Choroid plexus epithelial cell (primary cell): ENCODE results near the gene KCNMA1.

Experiments
- DNase-seq: peaks from one replicate; pipeline ENCODE4 v3.0.0-alpha.2; 2010; ENCODE audit warnings: low read depth
- H3K4me3 ChIP-seq: 2 replicates; pipeline ENCODE4 v1.5.1; 2011; ENCODE audit warnings: low read depth, mild to moderate bottlenecking, control low read depth, low read length, moderate library complexity
- TF ChIP-seq, protein P1 (sequence below): conservative IDR thresholded peaks from 2 replicates; pipeline ENCODE4 v1.5.1; 2011; ENCODE audit warnings: low read depth, mild to moderate bottlenecking, control low read depth, inconsistent platforms, low read length, moderate library complexity

Gene KCNMA1

GRCh38 chr10:77500754-77501151 is 136.9 kb downstream of the KCNMA1 start:
- no peak for DNase-seq
- TF ChIP-seq, protein P1, sequence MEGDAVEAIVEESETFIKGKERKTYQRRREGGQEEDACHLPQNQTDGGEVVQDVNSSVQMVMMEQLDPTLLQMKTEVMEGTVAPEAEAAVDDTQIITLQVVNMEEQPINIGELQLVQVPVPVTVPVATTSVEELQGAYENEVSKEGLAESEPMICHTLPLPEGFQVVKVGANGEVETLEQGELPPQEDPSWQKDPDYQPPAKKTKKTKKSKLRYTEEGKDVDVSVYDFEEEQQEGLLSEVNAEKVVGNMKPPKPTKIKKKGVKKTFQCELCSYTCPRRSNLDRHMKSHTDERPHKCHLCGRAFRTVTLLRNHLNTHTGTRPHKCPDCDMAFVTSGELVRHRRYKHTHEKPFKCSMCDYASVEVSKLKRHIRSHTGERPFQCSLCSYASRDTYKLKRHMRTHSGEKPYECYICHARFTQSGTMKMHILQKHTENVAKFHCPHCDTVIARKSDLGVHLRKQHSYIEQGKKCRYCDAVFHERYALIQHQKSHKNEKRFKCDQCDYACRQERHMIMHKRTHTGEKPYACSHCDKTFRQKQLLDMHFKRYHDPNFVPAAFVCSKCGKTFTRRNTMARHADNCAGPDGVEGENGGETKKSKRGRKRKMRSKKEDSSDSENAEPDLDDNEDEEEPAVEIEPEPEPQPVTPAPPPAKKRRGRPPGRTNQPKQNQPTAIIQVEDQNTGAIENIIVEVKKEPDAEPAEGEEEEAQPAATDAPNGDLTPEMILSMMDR, result no peak
- H3K4me3 ChIP-seq, result no peak overlapping the region

- H3K4me3 ChIP-seq, result no peak overlapping the region
- no peak for DNase-seq
- TF ChIP-seq, protein P1, result no peak
These were observed 138.8 kb downstream of the KCNMA1 start for GRCh38 chr10:77498829-77499228.

DNA sequence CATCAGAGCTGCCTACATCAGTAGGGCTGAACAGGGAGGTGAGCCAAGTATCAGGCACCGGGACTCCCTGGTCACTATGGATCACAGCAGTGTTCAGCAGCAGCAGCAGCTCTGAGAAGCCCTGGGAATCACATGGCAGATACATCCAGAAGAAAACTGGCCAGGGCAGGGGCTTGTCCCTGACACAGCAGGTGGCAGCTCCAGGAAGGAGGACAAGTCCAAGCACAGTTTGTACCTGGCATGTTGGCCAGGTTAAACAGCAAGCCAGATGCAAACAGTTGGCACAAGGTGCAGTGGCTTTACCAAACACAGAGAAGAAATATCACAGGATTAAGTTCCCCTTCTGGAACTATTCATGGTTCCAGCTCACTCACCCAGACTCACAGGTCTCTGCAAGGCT is 139.4 kb downstream of the KCNMA1 start:
- no peak for DNase-seq
- TF ChIP-seq, protein P1, result no peak
- no peak overlapping the region for H3K4me3 ChIP-seq

GRCh38 chr10:77497748-77498147 is 139.9 kb downstream of the KCNMA1 start:
- no peak overlapping the region for H3K4me3 ChIP-seq
- DNase-seq, result no peak
- TF ChIP-seq, protein P1, result no peak

GRCh38 chr10:77496941-77497420 is 140.6 kb downstream of the KCNMA1 start:
- no peak overlapping the region for H3K4me3 ChIP-seq
- TF ChIP-seq, protein P1, result no peak
- no peak for DNase-seq

DNA sequence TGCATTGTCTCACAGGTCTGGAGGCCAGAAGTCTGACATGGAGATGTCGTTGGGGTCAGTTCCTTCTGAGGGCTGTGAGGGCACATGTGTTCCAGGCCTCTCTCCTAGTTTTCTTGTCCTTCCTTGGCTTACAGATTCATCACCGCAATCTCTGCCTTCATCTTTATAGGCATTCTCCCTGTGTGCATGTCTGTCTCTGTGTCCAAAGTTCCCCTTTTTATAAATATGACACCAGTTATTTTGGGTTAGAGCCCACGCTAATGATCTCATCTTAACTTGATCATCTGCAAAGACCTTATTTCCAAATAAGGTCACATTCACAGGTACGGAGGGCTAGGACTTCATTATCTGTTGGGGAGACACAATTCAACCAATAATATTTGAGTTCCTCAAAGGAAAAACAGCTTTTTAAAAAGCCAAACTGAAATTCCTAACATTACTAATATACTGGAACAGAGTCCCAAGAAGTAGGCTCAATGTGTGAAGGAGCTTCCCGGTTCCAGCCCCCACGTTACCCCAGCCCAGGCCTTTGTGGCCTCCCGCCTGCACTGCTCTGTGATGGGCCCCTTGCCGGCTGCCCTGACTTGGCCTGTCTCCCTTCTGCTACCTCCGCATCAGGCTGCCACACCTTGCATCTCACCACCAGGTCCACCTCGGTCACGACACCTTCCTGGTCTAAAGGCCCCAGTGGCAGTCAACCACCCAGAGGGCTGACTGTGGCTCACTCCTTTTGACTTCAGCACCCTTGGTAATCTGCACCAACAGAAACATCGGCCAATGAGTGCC is 142.7 kb downstream of the KCNMA1 start:
- no peak for DNase-seq
- TF ChIP-seq, protein P1, result no peak
- no peak overlapping the region for H3K4me3 ChIP-seq

DNA sequence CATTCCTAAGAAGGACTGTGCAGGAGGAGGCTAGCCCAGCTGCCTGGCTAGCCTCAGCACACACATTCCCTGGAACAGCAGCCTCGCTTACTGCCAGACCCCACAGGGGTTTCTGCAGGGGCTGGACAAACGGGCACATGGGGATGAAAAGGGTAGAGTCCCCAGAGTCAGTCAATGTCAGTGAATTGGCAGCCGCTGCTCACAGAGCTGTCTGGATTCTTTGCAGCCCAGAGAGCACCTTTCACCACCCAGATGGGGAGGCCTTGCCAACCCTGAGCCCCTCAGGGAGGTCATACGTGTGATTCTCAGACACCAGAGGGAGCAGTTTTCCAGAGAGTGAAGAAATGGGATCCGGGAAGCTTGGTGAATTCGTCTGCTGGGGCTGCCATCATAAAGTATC is 143.3 kb downstream of the KCNMA1 start:
- DNase-seq, result peak; percentile 62
- TF ChIP-seq, protein P1, result peak; percentile 63

More for the DNA sequence above, 143.3 kb downstream of the KCNMA1 start:
- no peak overlapping the region for H3K4me3 ChIP-seq
